HEK293 (cell line): ENCODE measurements around the gene ZFP92.

Source experiments
- CTCF ChIA-PET: fragments of 350-600 bp; formaldehyde crosslinking; extraction: SDS; loops from one replicate; lab custom pipeline; 2021; ENCODE audit warnings: antibody characterized with exemption; lab: Yijun Ruan, JAX
- POLR2A ChIA-PET: fragments of 300-600 bp; formaldehyde crosslinking; extraction: SDS; loops from one replicate; lab custom pipeline; 2020; ENCODE audit warnings: antibody characterized with exemption, inconsistent platforms; lab: Yijun Ruan, JAX
- H3K27ac ChIP-seq: fragments of 200-500 bp; sonication (Bioruptor generic); 2 replicates; pipeline ENCODE4 v1.5.1; 2014; ENCODE audit warnings: low read depth, low read length, control low read depth, inconsistent platforms; ENCODE audit errors: extremely low read depth
- H3K36me3 ChIP-seq, 2 experiments: fragments of 200-500 bp in 1 of 2; sonication (Bioruptor generic) in 1 of 2; 1 replicate in 1 of 2; 2 replicates in 1 of 2; pipeline ENCODE4 v1.5.1; 2014 to 2017; ENCODE audit warnings: inconsistent platforms in 2 of 2, low read length in 2 of 2; ENCODE audit not compliant: control insufficient read depth in 2 of 2, insufficient read depth in 1 of 2
- H3K4me1 ChIP-seq: fragments of 200-500 bp; sonication (Bioruptor generic); 2 replicates; pipeline ENCODE4 v1.5.1; 2014; ENCODE audit warnings: mild to moderate bottlenecking, low read length, inconsistent platforms; ENCODE audit not compliant: control insufficient read depth, insufficient read depth
- H3K4me3 ChIP-seq: 2 replicates; pipeline ENCODE4 v1.5.1; 2011; ENCODE audit warnings: low read depth, mild to moderate bottlenecking, control low read depth, low read length, moderate library complexity
- H3K9me3 ChIP-seq: fragments of 200-500 bp; sonication (Bioruptor generic); 2 replicates; pipeline ENCODE4 v1.5.1; 2014; ENCODE audit warnings: low read depth, low read length, inconsistent platforms; ENCODE audit not compliant: control insufficient read depth, insufficient read depth
- EGR2 ChIP-seq: fragments of 450-650 bp; formaldehyde crosslinking; IDR thresholded peaks from 2 replicates; pipeline ENCODE4 v1.5.1; 2016; ENCODE audit warnings: low read depth, missing biosample characterization, missing genetic modification characterization
- FEZF1 ChIP-seq: fragments of 450-650 bp; formaldehyde crosslinking; IDR thresholded peaks from 2 replicates; pipeline ENCODE4 v1.5.1; 2016; ENCODE audit warnings: missing biosample characterization, missing genetic modification characterization
- GFI1B ChIP-seq: fragments of 450-650 bp; formaldehyde crosslinking; IDR thresholded peaks from 2 replicates; pipeline ENCODE4 v1.5.1; 2016; ENCODE audit warnings: missing biosample characterization, missing genetic modification characterization
- GLIS1 ChIP-seq: fragments of 450-650 bp; formaldehyde crosslinking; IDR thresholded peaks from 2 replicates; pipeline ENCODE4 v1.5.1; 2016; ENCODE audit warnings: missing biosample characterization, missing genetic modification characterization
- PRDM1 ChIP-seq: fragments of 450-650 bp; formaldehyde crosslinking; IDR thresholded peaks from 2 replicates; pipeline ENCODE4; 2016; ENCODE audit warnings: missing biosample characterization, missing genetic modification characterization
- RBAK ChIP-seq: fragments of 450-650 bp; formaldehyde crosslinking; IDR thresholded peaks from 2 replicates; pipeline ENCODE4 v1.5.1; 2016; ENCODE audit warnings: missing biosample characterization, missing genetic modification characterization
- ZFHX2 ChIP-seq: fragments of 450-650 bp; formaldehyde crosslinking; conservative IDR thresholded peaks from 2 replicates; pipeline ENCODE4 v1.5.1; 2016; ENCODE audit warnings: missing biosample characterization, missing genetic modification characterization
- ZFP37 ChIP-seq: fragments of 450-650 bp; formaldehyde crosslinking; IDR thresholded peaks from 2 replicates; pipeline ENCODE4 v1.5.1; 2016; ENCODE audit warnings: missing biosample characterization, missing genetic modification characterization
- ZIC2 ChIP-seq: fragments of 450-650 bp; formaldehyde crosslinking; IDR thresholded peaks from 2 replicates; pipeline ENCODE4 v1.5.1; 2016; ENCODE audit warnings: missing biosample characterization, missing genetic modification characterization
- ZNF121 ChIP-seq: fragments of 450-650 bp; formaldehyde crosslinking; IDR thresholded peaks from 2 replicates; pipeline ENCODE4 v1.5.1; 2016; ENCODE audit warnings: missing biosample characterization, missing genetic modification characterization
- ZNF155 ChIP-seq: fragments of 450-650 bp; formaldehyde crosslinking; IDR thresholded peaks from 2 replicates; pipeline ENCODE4 v1.5.1; 2016; ENCODE audit warnings: missing biosample characterization, missing genetic modification characterization
- ZNF24 ChIP-seq: fragments of 450-650 bp; formaldehyde crosslinking; IDR thresholded peaks from 2 replicates; pipeline ENCODE4 v1.5.1; 2016; ENCODE audit warnings: missing biosample characterization, missing genetic modification characterization
- ZNF248 ChIP-seq: fragments of 450-650 bp; formaldehyde crosslinking; IDR thresholded peaks from 2 replicates; pipeline ENCODE4 v1.5.1; 2017; ENCODE audit warnings: missing biosample characterization, missing genetic modification characterization
- ZNF350 ChIP-seq: fragments of 450-650 bp; formaldehyde crosslinking; IDR thresholded peaks from 2 replicates; pipeline ENCODE4 v1.5.0; 2017; ENCODE audit warnings: missing biosample characterization, mild to moderate bottlenecking, missing genetic modification characterization
- ZNF433 ChIP-seq: fragments of 450-650 bp; formaldehyde crosslinking; IDR thresholded peaks from 2 replicates; pipeline ENCODE4 v1.5.1; 2016; ENCODE audit warnings: missing biosample characterization, missing genetic modification characterization, low read depth
- ZNF501 ChIP-seq: fragments of 450-650 bp; formaldehyde crosslinking; IDR thresholded peaks from 2 replicates; pipeline ENCODE4 v1.5.1; 2016; ENCODE audit warnings: missing biosample characterization, missing genetic modification characterization
- ZNF530 ChIP-seq: fragments of 450-650 bp; formaldehyde crosslinking; IDR thresholded peaks from 2 replicates; pipeline ENCODE4 v1.5.1; 2016; ENCODE audit warnings: low read depth, missing biosample characterization, missing genetic modification characterization
- ZNF776 ChIP-seq: fragments of 450-650 bp; formaldehyde crosslinking; IDR thresholded peaks from 2 replicates; pipeline ENCODE4 v1.5.0; 2017; ENCODE audit warnings: missing biosample characterization, missing genetic modification characterization, borderline replicate concordance
- TF ChIP-seq, protein P1 (sequence below): fragments of 450-650 bp; formaldehyde crosslinking; IDR thresholded peaks from 2 replicates; pipeline ENCODE4 v1.5.1; 2016; ENCODE audit warnings: missing biosample characterization, missing genetic modification characterization
- TF ChIP-seq, protein P2 (sequence below): fragments of 450-650 bp; formaldehyde crosslinking; IDR thresholded peaks from 2 replicates; pipeline ENCODE4 v1.5.1; 2016; ENCODE audit warnings: missing biosample characterization, missing genetic modification characterization

ZFP92 gene

DNA sequence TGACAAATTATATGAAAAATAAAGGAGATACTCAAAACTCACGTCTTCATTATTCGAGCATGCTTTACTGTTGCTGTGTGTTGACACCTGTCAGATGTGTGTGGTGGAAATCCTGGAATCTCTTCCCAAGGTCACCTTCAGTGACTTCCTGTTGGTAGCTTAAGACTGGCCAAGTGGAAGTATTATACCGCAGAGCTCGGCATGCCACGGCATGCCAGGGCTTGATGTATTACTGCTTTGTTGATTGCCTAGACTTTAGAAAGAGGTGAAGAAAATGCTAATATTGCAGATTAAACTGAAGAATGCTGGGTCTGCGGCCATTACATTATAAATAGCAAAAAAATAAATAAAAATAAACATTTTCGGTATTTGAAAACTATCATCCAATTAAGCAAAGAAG is 30.0 kb downstream of the ZFP92 start:
- CTCF ChIA-PET = interaction anchor here (0.8 to 2.3 kb wide), 4 partner anchors 19 to 500 kb away, joined by 3 to 9 read pairs (median 4); no protein-coding TSS in a partner anchor
- H3K27ac ChIP-seq = no peak overlapping the region

DNA sequence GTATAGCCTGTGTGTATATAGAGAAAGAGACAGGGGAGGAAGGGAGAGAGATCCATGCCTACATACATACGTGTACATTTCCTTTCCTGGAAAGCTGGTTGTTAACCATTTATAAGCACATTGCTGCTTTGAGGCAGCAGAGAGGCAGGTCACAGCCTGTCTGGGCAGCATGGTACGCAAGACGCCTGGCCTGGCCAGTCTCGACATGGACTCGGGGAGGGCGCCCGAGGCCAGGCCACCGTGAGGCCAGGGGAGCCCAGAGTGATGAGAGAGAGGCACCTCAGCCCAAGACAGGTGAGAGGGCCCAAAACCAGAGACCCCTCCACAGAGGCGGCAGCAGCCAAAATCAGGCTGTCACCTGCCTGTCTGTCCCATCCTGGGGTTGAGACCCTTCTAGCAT is 30.7 kb downstream of the ZFP92 start:
- TF ChIP-seq ZNF350 (no peak), ZNF155 (tag by site-specific recombination) (no peak), ZNF433 (tag by site-specific recombination) (no peak), ZNF501 (tag by site-specific recombination) (no peak), ZNF121 (tag by site-specific recombination) (no peak), RBAK (tag by site-specific recombination) (no peak)
- POLR2A ChIA-PET = no interaction called here

More for the DNA sequence above, 30.0 kb downstream of the ZFP92 start:
- H3K4me3 ChIP-seq = no peak overlapping the region
- POLR2A ChIA-PET = interaction anchor here (0.5 kb wide), 1 partner anchor 283 kb away, joined by 4 read pairs; the partner anchor contains the start of gene BCAP31
- H3K4me1 ChIP-seq = no peaks in the 10 kb centered on the region
- no peaks in the 10 kb centered on the region for H3K9me3 ChIP-seq
- TF ChIP-seq, protein P1, sequence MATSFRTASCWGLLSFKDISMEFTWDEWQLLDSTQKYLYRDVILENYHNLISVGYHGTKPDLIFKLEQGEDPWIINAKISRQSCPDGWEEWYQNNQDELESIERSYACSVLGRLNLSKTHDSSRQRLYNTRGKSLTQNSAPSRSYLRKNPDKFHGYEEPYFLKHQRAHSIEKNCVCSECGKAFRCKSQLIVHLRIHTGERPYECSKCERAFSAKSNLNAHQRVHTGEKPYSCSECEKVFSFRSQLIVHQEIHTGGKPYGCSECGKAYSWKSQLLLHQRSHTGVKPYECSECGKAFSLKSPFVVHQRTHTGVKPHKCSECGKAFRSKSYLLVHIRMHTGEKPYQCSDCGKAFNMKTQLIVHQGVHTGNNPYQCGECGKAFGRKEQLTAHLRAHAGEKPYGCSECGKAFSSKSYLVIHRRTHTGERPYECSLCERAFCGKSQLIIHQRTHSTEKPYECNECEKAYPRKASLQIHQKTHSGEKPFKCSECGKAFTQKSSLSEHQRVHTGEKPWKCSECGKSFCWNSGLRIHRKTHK (tag by site-specific recombination) = no peak
- TF ChIP-seq ZNF24 (tag by site-specific recombination) (no peak), ZNF530 (no peak), FEZF1 (tag by site-specific recombination) (no peak), ZNF248 (tag by site-specific recombination) (no peak), ZNF776 (no peak)
- TF ChIP-seq, protein P2, sequence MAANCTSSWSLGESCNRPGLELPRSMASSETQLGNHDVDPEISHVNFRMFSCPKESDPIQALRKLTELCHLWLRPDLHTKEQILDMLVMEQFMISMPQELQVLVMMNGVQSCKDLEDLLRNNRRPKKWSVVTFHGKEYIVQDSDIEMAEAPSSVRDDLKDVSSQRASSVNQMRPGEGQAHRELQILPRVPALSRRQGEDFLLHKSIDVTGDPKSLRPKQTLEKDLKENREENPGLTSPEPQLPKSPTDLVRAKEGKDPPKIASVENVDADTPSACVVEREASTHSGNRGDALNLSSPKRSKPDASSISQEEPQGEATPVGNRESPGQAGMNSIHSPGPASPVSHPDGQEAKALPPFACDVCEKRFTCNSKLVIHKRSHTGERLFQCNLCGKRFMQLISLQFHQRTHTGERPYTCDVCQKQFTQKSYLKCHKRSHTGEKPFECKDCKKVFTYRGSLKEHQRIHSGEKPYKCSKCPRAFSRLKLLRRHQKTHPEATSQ (tag by site-specific recombination) = no peak
- H3K36me3 ChIP-seq = no peaks in the 10 kb centered on the region

DNA sequence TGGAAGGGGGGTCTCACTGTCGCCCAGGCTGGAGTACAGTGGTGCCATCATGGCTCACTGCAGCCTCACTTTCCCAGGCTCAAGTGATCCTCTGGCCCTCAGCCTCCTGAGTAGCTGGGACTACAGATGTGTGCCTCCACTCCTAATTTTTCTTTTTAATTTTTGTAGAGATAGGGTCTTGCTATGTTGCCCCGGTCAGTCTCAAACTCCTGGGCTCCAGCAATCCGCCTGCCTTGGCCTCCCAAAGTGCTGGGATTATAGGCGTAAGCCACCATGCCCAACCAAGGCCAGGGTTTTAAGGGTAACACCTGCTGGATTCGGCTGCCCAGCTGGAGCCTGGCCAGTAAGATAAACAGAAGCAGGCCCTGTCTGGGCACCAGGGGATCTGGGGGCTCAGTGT is 31.2 kb downstream of the ZFP92 start:
- POLR2A ChIA-PET = no interaction called here
- TF ChIP-seq ZNF121 (tag by site-specific recombination) = peak; percentile 84
- no peak for TF ChIP-seq ZFP37 (tag by site-specific recombination)
- no peak overlapping the region for H3K27ac ChIP-seq
- no peaks in the 10 kb centered on the region for H3K9me3 ChIP-seq
- H3K4me1 ChIP-seq = no peaks in the 10 kb centered on the region
- H3K4me3 ChIP-seq = no peak overlapping the region
- no peaks in the 10 kb centered on the region for H3K36me3 ChIP-seq
- CTCF ChIA-PET = no interaction called here

More for the DNA sequence above, 30.7 kb downstream of the ZFP92 start:
- no peaks in the 10 kb centered on the region for H3K4me1 ChIP-seq
- no peak overlapping the region for H3K4me3 ChIP-seq
- CTCF ChIA-PET = interaction anchor here (2.3 kb wide), 1 partner anchor 18 kb away, joined by 9 read pairs; no protein-coding TSS in a partner anchor
- H3K9me3 ChIP-seq = no peaks in the 10 kb centered on the region
- no peak overlapping the region for H3K27ac ChIP-seq
- no peaks in the 10 kb centered on the region for H3K36me3 ChIP-seq

DNA sequence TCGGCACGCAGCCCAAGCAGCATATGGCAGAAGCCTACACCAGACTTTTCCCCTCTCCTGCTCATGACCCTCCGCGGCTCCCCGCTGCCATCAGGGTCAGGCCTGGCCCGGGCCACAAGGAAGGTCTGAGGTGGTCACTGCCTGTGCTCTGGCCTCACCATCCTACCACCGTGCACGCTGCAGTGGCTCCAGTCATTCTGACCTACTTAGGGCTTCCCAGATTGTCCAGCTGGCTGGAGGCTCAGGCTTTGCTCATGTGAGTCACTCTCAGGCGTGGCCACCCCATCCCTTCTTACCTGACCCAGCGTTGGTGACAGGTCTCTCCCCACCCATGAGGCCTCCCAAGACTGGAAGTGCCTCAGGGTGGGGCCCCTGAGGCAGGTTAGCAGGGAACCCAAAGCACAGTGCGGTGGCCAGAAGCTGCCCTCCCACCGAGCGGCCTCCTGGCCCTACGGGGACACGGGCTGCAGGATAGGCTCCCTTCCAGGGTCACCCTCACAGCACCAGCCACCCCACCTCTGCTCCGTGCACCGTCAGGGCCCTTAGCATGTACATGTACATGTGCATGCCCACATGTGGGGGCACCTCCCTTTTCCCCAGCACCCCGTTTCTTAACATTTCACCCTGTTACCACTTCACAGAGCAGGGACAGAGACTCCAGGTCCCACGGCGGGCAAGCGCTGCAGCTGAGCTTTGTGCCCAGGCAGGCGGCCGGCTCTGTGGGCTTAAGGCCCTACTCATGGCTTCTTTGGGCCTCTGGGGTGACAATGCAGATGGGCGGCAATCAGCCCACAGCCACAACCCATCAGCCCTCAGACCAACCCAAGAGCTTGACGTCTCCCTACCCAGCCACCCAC is 32.4 kb downstream of the ZFP92 start:
- no peaks in the 10 kb centered on the region for H3K4me1 ChIP-seq
- CTCF ChIA-PET = interaction anchor here (0.7 kb wide), 1 partner anchor 64 kb away, joined by 3 read pairs; no protein-coding TSS in a partner anchor
- H3K27ac ChIP-seq = no peak overlapping the region
- TF ChIP-seq ZIC2 = no peak
- TF ChIP-seq GFI1B (tag by site-specific recombination) = no peak
- peak; percentile 21 for TF ChIP-seq ZFHX2 (tag by site-specific recombination)
- TF ChIP-seq GLIS1 (tag by site-specific recombination) = 0 out of 2 replicates have a peak, but pooled peaks have one; percentile 12
- no peak for TF ChIP-seq PRDM1 (tag by site-specific recombination)
- TF ChIP-seq EGR2 (tag by site-specific recombination) = peak; percentile 28; the same call in 1 of the 2 replicates
- TF ChIP-seq, all 188 proteins: peak for 3
- POLR2A ChIA-PET = interaction anchor here (0.5 kb wide), 1 partner anchor 502 kb away, joined by 3 read pairs; no protein-coding TSS in a partner anchor
- H3K36me3 ChIP-seq = no peaks in the 10 kb centered on the region
- H3K4me3 ChIP-seq = no peak overlapping the region
- H3K9me3 ChIP-seq = no peaks in the 10 kb centered on the region
